ENCODE measurements around the gene KCNIP3. TPM values are rescaled to one million over a fixed set of nuclear protein-coding genes. Genes with fewer than 3 reads are reported as not detected.
A peak's percentile ranks its signal among the peaks of the same experiment; 100 is the strongest.

Gene KCNIP3
- total and polyA plus RNA-seq, 9 of the 15 experiments (the other 6 are each of a cell fraction or from before 2014, with no cell fraction given) = 0.04 TPM; not detected in 8

DNA sequence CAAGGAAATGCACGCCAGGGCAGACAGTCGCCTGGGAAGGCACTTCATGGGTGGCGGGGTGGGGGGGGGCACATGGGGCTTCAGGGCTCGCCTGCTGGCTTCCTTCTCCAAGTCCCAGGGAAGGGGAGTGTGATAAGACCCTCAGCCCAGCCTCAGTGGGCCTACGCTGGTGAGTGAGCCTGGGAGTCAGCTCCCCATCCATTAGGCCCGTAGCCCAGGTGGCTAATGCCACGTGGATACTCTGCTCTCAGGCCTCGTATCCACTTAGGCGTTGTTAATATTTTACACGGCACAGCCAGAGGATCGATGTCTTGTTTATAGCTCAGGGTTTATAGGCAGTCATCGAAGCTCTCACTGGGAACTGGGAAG lies 47.1 kb downstream of the KCNIP3 start (continued):
- TF ChIP-seq PRPF4 (IDR thresholded peaks at IDR 0.05; ENCODE audit: insufficient read depth, low read depth, low read length, poor library complexity, severe bottlenecking) (no peak), EGR1 (conservative IDR thresholded peaks at IDR 0.05) (no peak), PCBP1 (IDR thresholded peaks at IDR 0.05; ENCODE audit: low read depth, low read length, poor library complexity, severe bottlenecking) (no peak), SMARCE1 (IDR thresholded peaks at IDR 0.05) (no peak), ZNF561 (CRISPR knock-in tag; conservative IDR thresholded peaks at IDR 0.05) (no peak)
- TF ChIP-seq, protein P1, sequence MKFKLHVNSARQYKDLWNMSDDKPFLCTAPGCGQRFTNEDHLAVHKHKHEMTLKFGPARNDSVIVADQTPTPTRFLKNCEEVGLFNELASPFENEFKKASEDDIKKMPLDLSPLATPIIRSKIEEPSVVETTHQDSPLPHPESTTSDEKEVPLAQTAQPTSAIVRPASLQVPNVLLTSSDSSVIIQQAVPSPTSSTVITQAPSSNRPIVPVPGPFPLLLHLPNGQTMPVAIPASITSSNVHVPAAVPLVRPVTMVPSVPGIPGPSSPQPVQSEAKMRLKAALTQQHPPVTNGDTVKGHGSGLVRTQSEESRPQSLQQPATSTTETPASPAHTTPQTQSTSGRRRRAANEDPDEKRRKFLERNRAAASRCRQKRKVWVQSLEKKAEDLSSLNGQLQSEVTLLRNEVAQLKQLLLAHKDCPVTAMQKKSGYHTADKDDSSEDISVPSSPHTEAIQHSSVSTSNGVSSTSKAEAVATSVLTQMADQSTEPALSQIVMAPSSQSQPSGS (CRISPR knock-in tag; IDR thresholded peaks at IDR 0.05) = no peak

DNA sequence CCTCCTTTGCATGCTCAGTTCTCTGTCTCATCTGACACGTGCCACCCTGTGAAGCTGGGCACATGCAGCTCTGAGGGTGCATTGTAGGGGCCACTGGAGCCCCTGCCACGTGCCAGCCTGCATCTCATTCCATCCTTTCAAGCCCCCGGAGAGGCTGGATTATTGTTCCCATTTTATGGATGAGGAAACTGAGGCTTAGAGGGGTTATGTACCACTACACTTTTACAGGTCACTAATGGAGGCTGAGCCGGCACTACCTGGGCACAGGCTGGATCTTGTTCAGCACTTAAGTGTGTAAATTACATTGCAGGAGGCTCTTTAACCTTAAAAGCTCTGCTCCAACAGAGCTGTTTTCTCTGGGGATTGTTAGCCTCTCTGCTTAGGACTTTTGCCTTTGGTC lies 47.5 kb downstream of the KCNIP3 start:
- no peak overlapping the region for H3K9ac ChIP-seq (ENCODE audit: insufficient read depth in 1 of 2, low read depth in 2 of 2, low read length in 2 of 2)
- ATAC-seq (no peak), DNase-seq (ENCODE audit: extremely low read depth in 1 of 4, low spot score in 3 of 4) (no peak), FAIRE-seq (no peak)
- peaks cover 16% of the 10 kb centered on the region for H4K20me1 ChIP-seq (replicated peaks; ENCODE audit: control insufficient read depth, insufficient read depth, low read length)
- ChIA-PET POLR2A (interaction anchor here (0.5 to 1.8 kb wide), 4 partner anchors 10 to 352 kb away, joined by 3 to 6 read pairs (median 4); no protein-coding TSS in a partner anchor), CTCF (ENCODE audit: low intra/inter-chr PET ratio) (no interaction called here)
- no peaks in the 10 kb centered on the region for H3K36me3 ChIP-seq (ENCODE audit: control insufficient read depth, insufficient read depth, low read length)
- H3K4me3 ChIP-seq = no peak overlapping the region
- WGBS (ENCODE audit: insufficient coverage, low coverage, missing lambda C conversion rate) = 15% methylated on average over 4 of the region's 4 CpGs
- H3K4me2 ChIP-seq (ENCODE audit: insufficient read depth, low read length) = no peak overlapping the region; the same call in 1 of the 2 replicates
- H3K79me2 ChIP-seq (ENCODE audit: control insufficient read depth, insufficient read depth, low read length) = no peaks in the 10 kb centered on the region
- H3K9me3 ChIP-seq (replicated peaks; ENCODE audit: control insufficient read depth, insufficient read depth, low read depth, low read length) = no peaks in the 10 kb centered on the region
- in situ Hi-C loops (cut with MboI) = no loop called here
- H3K27ac ChIP-seq (ENCODE audit: extremely low read depth, low read depth, low read length) = no peak overlapping the region
- H3K4me1 ChIP-seq (replicated peaks in 1 of 2; ENCODE audit: control insufficient read depth in 2 of 2, insufficient read depth in 2 of 2, low read length in 2 of 2) = peaks cover 6 to 23% of the 10 kb centered on the region in 2 experiments; a peak in 4 of 5 replicates
- H3K9me1 ChIP-seq (ENCODE audit: control insufficient read depth, insufficient read depth, low read length) = peaks cover 4% of the 10 kb centered on the region
- peaks cover 13 to 74% of the 10 kb centered on the region in 2 experiments for H3K27me3 ChIP-seq (ENCODE audit: control insufficient read depth in 2 of 2, insufficient read depth in 2 of 2, low read length in 2 of 2)
- intact Hi-C loops (cut with micrococcal nuclease) = no loop called here
- BruUV-seq (replicated peaks) = no TSS peak
- H2AFZ ChIP-seq (ENCODE audit: low read depth, low read length) = no peak overlapping the region
- TF ChIP-seq, protein P2, sequence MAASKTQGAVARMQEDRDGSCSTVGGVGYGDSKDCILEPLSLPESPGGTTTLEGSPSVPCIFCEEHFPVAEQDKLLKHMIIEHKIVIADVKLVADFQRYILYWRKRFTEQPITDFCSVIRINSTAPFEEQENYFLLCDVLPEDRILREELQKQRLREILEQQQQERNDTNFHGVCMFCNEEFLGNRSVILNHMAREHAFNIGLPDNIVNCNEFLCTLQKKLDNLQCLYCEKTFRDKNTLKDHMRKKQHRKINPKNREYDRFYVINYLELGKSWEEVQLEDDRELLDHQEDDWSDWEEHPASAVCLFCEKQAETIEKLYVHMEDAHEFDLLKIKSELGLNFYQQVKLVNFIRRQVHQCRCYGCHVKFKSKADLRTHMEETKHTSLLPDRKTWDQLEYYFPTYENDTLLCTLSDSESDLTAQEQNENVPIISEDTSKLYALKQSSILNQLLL (CRISPR knock-in tag; IDR thresholded peaks at IDR 0.05; ENCODE audit: borderline replicate concordance) = no peak
- TF ChIP-seq, protein P3, sequence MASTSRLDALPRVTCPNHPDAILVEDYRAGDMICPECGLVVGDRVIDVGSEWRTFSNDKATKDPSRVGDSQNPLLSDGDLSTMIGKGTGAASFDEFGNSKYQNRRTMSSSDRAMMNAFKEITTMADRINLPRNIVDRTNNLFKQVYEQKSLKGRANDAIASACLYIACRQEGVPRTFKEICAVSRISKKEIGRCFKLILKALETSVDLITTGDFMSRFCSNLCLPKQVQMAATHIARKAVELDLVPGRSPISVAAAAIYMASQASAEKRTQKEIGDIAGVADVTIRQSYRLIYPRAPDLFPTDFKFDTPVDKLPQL (IDR thresholded peaks at IDR 0.05; ENCODE audit: extremely low read depth, insufficient read length) = no peak
- no peak for TF ChIP-seq POLR2AphosphoS5 (IDR thresholded peaks at IDR 0.05; ENCODE audit: control insufficient read depth, insufficient read depth, low read depth, low read length)
- TF ChIP-seq TARDBP (IDR thresholded peaks at IDR 0.05) = no peak
- TF ChIP-seq, protein P4, sequence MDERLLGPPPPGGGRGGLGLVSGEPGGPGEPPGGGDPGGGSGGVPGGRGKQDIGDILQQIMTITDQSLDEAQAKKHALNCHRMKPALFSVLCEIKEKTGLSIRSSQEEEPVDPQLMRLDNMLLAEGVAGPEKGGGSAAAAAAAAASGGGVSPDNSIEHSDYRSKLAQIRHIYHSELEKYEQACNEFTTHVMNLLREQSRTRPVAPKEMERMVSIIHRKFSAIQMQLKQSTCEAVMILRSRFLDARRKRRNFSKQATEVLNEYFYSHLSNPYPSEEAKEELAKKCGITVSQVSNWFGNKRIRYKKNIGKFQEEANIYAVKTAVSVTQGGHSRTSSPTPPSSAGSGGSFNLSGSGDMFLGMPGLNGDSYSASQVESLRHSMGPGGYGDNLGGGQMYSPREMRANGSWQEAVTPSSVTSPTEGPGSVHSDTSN (CRISPR knock-in tag; IDR thresholded peaks at IDR 0.05; ENCODE audit: low read depth) = no peak
- TF ChIP-seq, protein P4 (tag; conservative IDR thresholded peaks at IDR 0.05; ENCODE audit: low read depth) = no peak
- no peak for TF ChIP-seq MCM7 (IDR thresholded peaks at IDR 0.05)
- TF ChIP-seq MCM2 (IDR thresholded peaks at IDR 0.05; ENCODE audit: low read depth) = no peak
- TF ChIP-seq BCOR (IDR thresholded peaks at IDR 0.05) = 0 out of 2 replicates have a peak, but pooled peaks have one; percentile 19

Data from K562 (cell line).